Brain pericyte (primary cell): ENCODE results near the gene TASL.
"Not testable (repeated sequence)": the region's sequence is repeated elsewhere in the genome, so short reads cannot be mapped to it uniquely, and the experiment has no call there.

ENCODE experiments used
- DNase-seq: peaks from one replicate; pipeline ENCODE4 v3.0.0-alpha.2; 2012; ENCODE audit warnings: low read depth, low spot score

The TASL gene, protein sequence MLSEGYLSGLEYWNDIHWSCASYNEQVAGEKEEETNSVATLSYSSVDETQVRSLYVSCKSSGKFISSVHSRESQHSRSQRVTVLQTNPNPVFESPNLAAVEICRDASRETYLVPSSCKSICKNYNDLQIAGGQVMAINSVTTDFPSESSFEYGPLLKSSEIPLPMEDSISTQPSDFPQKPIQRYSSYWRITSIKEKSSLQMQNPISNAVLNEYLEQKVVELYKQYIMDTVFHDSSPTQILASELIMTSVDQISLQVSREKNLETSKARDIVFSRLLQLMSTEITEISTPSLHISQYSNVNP

GRCh38 chrX:30577362-30577991 lies at the start of gene TASL:
Gene TASL (minus strand): TSS chrX:30577766. CDS start chrX:30560355, 17,411 bp downstream.
- no peak for DNase-seq

DNA sequence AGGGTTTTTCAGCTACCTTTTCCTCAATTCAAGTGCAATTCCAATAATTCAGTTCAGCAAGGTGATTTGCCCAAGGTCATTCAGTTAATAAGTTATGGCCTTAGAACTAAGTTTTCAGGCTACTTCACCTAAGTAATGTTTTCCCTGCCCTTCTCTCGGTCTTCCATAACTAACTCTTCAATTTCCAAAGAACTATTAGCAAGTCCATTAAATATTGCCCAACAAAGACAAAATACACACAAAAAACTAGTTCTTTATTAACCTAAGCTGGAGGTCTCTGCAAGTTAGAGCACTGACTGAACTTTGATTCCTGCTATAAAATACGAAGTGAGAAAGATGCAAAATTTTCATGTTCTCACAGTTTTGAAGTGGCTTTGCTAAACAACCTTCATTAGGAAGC lies 48.8 kb upstream of the TASL start:
- DNase-seq, result no peak

DNA sequence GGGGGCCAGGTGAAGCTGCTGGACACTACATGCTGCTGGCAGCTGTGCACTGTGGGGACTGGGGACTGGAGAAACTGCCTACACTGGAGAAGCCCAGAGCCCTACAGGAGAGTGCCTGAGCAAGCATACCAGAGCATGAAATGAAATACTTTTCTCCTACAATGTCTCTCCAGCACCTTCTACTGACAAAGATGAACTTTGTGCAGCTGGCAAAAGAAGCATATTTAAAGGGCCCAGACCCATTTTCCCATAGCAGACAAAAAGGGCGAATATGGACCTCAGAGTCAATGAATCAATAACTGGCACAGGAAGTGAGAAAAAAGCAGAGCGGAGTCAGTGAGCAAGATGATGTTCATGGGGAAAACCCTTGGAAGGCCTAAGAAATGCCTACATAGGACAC lies 44.8 kb upstream of the TASL start:
- no peak for DNase-seq

DNA sequence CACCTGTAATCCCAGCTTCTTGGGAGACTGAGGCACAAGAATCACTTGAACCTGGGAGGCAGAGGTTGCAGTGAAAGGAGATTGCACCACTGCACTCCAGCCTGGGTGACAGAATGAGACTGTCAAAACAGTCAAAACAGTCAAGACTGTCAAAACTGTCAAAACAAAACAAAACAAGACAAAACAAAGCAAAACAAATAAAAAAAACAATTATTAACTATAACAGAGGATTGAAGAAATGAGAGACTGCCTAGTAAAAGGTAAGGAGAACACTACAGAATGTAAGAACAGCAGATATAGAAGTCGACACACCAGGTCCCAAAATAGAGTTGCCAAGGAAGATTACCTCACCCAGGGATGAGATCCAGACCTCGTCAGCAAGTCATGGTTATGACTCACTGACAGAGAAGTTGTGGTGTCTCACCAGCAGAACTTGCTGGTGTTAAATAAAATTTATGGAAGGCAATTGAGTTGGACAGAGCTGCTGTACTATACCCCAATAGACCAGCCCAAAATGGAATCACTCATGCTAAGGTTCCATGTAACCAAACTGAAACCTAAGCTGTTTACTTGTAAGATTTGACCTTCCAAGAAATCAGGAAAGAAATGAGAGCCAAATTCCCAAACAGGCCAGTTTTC lies 43.5 kb upstream of the TASL start:
- DNase-seq, result no peak

DNA sequence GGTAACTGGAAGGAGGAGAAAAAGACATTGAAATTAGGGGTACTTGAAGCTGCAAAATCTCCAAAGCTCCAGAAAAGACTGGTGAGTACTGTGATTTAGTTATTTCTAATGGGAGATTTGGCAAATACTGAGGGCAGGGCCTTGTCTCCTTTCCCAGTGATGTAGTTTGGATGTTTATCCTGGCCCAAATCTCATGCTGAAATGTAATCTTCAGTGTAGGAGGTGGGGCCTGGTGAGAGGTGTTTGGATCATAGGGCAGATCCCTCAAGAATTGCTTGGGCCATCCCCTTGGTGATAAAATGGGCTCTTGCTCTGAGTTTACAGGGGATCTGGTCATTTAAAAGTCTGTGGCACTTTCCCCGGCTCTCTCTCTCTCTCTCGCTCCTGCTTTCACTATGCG lies 42.6 kb upstream of the TASL start:
- DNase-seq, result no peak

DNA sequence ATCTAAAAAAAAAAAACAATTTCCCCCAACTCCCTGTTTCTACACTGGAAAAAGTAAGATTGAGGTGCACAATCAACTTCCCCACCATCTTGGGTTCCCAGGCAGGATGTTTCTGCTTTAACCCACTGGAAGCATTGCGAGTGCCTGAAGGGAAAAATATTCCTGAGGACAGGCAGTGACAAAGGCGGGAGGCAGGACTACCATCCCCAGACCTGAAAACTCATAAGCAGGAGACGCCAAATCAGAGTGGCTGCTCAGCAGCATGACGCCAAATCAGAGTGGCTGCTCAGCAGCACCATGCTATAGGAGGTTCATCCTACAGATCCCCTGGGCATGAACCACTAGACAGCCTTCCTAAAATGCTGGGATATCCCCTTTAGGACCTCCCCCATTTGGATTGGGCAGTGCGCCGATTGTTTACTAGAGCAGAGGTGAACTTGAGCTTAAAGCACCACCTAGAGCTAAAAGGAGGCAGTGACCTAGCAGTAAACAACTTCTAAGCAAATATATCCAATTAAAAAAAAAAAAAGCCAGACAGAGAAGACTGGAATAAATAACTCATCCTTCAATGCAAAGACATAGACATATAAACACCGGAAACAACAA lies 40.7 kb upstream of the TASL start:
- no peak for DNase-seq

DNA sequence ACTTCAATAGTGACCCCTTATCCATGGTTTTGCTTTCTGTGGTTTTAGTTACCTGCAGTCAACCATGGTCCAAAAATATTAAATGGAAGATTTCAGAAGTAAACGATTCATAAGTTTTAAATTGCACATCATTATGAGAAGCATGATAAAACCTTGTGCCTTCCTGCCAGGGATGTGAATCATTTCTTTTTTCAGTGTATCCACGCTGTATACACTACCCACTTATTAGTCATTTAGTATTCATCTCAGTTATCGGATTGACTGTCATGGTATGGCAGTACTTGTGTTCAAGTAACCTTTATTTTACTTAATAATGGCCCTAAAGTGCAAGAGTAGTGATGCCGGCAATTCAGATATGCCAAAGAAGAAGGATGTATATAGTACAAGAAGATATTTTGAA lies 37.7 kb upstream of the TASL start:
- no peak for DNase-seq

GRCh38 chrX:30613721-30614120 lies 36.2 kb upstream of the TASL start:
- DNase-seq, result no peak

DNA sequence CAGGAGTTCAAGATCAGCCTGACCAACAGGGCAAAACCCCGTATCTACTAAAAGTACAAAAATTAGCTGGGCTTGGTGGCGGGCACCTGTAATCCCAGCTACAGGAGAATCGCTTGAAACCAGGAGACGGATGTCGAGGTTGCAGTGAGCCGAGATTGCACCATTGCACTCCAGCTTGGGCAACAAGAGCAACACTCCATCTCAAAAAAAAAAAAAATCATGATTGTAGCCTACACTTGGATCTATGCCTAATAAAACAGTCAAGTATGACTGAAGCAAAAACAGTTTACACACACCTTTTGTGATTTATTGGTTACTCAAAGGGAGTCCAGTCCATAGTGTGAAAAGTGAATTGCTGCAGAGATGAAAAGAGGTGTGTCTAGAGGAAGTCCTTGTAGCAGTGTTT lies 34.7 kb upstream of the TASL start:
- no peak for DNase-seq

DNA sequence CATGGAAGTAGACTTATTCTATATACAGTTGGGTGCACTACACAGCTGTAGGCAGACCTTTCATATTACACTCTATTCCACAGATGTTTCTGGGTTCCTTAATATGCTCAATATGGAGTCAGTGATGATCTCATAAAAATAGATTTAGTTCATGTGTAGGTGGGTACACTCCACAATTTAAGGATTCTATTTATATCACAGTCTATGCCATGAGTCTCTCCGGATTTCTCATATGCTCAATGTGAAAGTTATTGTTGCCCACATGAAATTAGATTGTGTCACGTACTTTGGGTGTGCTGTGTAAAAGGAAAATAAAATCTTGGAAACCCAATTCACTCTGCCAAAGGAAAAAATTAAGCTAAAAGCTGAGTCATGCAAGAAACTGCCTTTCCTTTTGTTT lies 32.5 kb upstream of the TASL start:
- DNase-seq, result no peak

DNA sequence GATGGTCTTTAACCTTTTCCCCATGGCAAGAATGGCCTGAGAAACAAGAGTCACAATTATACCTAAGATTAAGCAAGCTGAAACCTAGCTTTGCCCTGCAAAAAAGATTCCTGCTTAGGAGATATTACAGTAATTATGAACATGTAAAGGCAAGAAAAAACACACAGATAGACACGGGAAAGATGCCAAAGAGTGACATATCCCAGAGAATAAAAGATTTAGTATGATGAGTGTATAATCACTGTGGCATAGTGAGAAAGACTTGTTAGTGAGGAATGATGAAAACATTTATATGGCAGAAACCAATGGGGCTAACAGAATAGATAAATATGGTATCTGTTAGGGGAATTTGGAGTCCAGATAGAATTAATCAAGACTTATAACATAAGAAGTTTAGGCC lies 29.6 kb upstream of the TASL start:
- DNase-seq, result no peak

- DNase-seq, result not testable (repeated sequence)
Observed at GRCh38 chrX:30600269-30601176, 23.0 kb upstream of the TASL start.

GRCh38 chrX:30597216-30598012 lies 19.8 kb upstream of the TASL start:
- DNase-seq, result no peak

DNA sequence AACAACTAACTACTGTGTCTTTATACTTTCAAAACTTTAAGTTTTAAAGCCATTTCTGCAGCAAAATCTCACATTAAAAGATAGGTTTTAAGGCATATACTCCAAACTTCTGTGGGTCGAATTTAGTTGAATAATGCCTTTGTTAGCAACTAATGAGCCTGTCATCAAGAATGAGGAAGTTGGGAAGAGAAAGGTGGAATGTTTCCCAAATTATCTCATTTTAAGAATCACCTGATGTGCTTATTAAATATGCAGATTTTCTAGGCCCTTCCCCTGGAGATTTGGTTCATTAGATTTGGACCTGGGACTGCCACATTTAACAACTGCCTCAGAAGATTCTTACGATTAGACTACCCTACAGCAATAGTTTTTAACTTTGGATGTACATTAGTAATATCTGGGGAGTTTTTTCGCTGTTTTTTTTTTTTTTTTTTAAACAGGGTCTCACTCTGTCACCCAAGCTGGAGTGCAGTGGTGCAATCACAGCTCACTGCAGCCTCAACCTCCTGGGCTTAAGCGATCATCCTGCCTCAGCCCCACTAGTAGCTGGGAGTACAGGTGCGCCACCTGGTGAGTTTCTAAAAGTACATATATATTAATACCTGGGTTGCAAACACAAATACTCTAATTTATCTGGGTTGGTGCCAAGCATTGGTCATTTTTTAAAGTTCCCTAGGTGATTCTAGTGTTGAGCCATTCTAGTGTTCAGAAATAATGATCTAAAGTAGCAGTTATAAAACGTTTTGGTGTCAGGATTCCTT lies 16.1 kb upstream of the TASL start:
- DNase-seq, result no peak

DNA sequence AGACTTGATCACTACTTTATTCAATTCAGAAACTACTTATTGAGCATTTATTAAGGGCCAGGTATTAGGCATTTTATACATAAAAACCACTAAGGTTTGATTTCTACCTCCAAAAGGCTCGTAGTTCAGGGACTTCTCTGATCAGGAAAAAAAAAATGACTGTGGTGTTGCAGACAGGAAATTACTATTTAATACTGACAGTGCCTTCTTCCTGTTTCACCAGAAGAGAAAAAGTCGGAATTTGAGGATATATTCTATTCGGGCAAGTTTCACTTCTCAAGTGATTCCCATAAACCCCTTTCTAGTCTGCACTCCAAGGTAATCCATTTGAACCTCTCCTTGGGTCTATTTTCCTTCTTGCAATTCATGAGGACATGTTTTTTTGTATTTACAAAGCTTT lies 15.3 kb upstream of the TASL start:
- no peak for DNase-seq

DNA sequence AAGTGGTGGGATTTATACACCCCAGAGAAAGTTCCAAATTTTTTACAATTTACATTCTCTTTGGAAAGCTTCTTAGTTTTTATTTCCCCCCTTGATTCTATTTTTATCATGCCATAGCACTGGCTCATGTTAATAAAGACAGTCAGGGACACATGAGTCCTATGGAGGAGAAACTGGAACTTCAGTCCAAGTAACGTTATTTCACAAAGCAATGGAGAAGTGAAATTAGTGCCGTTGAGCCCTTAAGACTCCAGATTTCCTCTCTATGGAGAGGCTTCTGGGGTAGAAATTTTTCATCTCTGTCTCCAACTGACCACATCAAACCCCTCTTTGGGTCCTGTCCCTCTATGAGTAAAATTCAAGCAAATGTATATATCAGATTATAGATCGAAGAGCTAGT lies 12.8 kb upstream of the TASL start:
- no peak for DNase-seq

GRCh38 chrX:30589146-30589888 lies 11.8 kb upstream of the TASL start:
- no peak for DNase-seq

- DNase-seq, result no peak
Observed at GRCh38 chrX:30586516-30586915, 8.9 kb upstream of the TASL start.

DNA sequence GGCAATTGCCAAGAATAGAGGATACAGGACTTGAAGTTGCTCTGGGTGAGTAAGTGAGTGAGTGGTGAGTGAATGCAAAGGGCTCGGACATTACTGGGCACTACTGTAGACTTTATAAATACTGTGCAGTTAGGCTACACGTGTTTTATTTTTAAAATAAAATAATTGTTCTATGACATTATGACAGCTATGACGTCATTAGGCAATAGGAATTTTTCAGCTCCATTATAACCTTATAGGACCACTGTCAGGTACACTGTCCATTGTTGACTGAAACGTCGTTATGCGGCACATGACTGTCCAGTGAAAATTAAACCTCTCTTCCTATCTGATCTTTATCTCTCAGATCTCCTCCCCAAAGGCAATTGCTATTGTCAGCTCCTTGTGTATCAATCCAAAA lies 5.1 kb upstream of the TASL start:
- no peak for DNase-seq
